ENCODE measurements around the gene TBC1D10A.
A peak's percentile ranks its signal among the peaks of the same experiment; 100 is the strongest.

The TBC1D10A gene

DNA sequence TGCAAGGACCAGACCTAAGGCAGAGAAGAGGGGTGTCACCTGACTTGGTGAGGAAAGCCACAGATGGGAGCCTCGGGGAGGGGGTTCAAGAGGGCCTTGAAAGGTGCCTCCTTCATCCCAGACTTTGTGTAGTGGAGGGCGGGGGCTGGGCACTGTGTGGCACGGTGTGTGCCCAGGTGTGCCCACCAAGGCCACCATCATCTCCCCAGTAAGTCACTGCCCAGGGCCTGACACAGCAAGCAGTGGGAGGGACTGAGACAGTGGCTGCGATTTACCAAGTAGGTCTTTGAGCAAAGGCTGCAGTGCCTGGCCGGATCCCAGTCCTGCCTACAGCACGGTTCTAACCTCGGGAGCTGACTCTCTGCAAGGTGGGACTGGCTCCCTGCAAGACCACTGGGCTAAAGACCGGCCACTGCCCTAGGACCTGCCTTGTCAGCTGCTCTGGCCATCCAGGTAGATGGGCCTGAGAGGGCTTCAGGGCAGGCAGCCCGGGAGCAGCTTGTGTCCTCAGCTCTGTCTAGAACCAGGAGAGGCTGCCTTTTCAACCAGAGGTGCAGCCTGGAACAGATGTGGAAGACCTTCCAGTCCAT lies 61.5 kb downstream of the TBC1D10A start:
- TF ChIP-seq, protein P1, sequence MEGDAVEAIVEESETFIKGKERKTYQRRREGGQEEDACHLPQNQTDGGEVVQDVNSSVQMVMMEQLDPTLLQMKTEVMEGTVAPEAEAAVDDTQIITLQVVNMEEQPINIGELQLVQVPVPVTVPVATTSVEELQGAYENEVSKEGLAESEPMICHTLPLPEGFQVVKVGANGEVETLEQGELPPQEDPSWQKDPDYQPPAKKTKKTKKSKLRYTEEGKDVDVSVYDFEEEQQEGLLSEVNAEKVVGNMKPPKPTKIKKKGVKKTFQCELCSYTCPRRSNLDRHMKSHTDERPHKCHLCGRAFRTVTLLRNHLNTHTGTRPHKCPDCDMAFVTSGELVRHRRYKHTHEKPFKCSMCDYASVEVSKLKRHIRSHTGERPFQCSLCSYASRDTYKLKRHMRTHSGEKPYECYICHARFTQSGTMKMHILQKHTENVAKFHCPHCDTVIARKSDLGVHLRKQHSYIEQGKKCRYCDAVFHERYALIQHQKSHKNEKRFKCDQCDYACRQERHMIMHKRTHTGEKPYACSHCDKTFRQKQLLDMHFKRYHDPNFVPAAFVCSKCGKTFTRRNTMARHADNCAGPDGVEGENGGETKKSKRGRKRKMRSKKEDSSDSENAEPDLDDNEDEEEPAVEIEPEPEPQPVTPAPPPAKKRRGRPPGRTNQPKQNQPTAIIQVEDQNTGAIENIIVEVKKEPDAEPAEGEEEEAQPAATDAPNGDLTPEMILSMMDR (conservative IDR thresholded peaks at IDR 0.05; ENCODE audit: low read depth, low read length): no peak
- no peak overlapping the region for H3K4me3 ChIP-seq (ENCODE audit: low read length)
- no peak for DNase-seq (ENCODE audit: low read depth)

DNA sequence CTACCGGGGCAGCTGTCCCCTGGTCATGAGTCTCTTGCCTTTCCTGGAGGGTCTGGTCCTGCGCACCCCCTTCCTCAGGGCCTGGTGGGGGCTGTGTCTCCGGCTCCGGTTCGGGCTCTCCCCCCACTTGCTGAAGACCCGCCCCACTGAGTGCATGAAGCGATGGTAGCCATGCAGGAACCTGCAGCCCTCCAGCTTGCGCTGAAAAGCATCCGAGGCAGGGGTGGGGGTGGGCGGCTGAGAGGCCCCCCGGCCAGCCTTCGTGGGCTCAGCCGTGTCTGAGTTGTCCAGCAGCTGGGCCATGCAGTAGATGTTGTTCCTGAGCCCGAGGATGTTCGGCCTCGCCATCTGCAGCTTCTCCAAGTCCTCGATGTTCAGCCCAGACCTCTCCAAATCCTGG lies 62.9 kb downstream of the TBC1D10A start:
- H3K4me3 ChIP-seq (ENCODE audit: low read length): no peak overlapping the region
- no peak for DNase-seq (ENCODE audit: low read depth)
- TF ChIP-seq, protein P1 (conservative IDR thresholded peaks at IDR 0.05; ENCODE audit: low read depth, low read length): no peak

DNA sequence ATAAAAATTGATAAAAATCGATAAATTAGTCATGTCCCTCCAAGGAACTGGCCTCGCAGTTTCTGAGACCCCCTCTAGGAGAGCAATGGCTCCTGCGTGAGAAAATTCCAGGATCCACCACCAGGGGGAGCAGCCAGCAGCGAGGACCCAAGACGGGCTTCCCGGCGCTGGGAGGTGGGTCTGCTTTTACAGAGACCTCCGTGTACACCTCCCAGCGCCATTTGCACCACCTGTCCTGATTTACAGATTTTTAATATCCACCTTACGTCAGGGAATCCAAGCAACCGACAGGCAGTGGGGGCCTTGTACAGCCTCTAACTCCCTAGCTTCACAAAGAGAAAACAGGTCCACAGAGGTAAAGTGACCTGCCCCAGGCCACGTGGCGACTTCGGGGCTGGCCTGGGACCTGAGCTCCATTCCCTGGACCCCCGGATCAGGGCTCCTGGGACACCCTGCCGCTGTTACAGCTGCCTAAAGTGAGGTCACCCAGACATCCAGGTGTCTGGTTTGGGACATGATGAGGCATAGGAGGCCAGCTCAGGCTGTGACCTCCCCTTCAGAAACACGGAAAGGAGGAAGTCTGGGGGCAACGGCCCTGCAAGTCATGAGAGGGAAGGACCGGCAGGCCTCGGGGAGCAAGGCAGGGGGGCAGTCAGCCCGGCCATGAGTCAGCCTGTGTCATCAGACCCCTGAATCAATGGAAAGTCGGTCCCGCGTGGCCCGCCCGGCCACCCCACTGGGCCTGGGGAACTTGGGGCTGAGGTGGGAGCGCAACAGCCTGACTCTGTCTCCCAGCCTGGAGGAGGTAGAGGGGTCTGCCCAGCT lies 63.6 kb downstream of the TBC1D10A start:
- DNase-seq (ENCODE audit: low read depth): no peak
- H3K4me3 ChIP-seq (ENCODE audit: low read length): no peak overlapping the region
- TF ChIP-seq, protein P1 (conservative IDR thresholded peaks at IDR 0.05; ENCODE audit: low read depth, low read length): peak; percentile 90

DNA sequence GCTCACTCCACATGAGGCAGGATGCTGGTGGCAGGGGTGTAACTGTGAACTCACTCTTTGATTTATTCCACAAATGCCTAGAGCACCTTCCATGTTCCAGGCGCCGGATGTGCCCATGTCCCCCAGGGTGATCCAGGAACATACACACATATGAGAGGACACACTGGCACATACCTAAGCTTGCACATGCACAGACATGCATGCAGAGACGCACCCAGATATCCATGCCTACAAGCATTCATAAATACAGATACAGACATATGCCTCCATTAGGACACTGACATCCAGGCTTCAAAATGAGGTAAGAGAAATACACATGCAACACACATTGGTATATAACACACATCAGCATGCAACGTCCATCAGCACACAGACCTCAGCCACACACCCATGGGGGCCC lies 64.6 kb downstream of the TBC1D10A start:
- TF ChIP-seq, protein P1 (conservative IDR thresholded peaks at IDR 0.05; ENCODE audit: low read depth, low read length): no peak
- H3K4me3 ChIP-seq (ENCODE audit: low read length): no peak overlapping the region
- no peak for DNase-seq (ENCODE audit: low read depth)

GRCh38 chr22:30261134-30261533 lies 65.6 kb downstream of the TBC1D10A start:
- TF ChIP-seq, protein P1 (conservative IDR thresholded peaks at IDR 0.05; ENCODE audit: low read depth, low read length): no peak
- H3K4me3 ChIP-seq (ENCODE audit: low read length): no peak overlapping the region
- DNase-seq (ENCODE audit: low read depth): no peak

DNA sequence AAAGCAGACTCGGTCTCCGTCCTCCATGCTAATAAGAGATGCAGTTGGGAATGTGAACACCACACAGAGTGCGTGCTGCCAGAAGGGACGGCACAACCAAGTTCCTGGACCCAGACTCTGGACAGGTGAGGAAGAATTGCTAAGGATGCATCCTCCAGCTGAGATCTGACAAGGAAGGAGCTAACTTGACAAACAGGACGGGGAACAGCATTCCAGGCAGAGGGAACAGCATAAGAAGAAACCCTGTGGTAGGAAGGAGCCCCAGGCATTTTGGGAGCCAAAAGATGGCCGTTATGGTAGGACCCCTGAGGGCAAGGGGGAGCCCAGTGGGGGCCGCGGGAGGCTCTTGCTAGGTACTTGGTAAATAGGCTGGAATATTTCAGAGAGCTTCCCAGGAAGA lies 66.1 kb downstream of the TBC1D10A start:
- H3K4me3 ChIP-seq (ENCODE audit: low read length): no peak overlapping the region
- TF ChIP-seq, protein P1 (conservative IDR thresholded peaks at IDR 0.05; ENCODE audit: low read depth, low read length): no peak
- no peak for DNase-seq (ENCODE audit: low read depth)

GRCh38 chr22:30260276-30260675 lies 66.5 kb downstream of the TBC1D10A start:
- no peak for DNase-seq (ENCODE audit: low read depth)
- H3K4me3 ChIP-seq (ENCODE audit: low read length): no peak overlapping the region
- TF ChIP-seq, protein P1 (conservative IDR thresholded peaks at IDR 0.05; ENCODE audit: low read depth, low read length): no peak

Measured in retinal pigment epithelial cell (primary cell).